ENCODE measurements around the gene ZNF814.

GRCh38 chr19:57830071-57830602, 58.7 kb downstream of the ZNF814 start, which contains the start of gene ZNF587B:
- TF ChIP-seq CTCF (IDR thresholded peaks at IDR 0.05): peak in 2 of 4 experiments; percentile 28 to 43
- no peak for TF ChIP-seq EP300 (IDR thresholded peaks at IDR 0.05)
- no peak for TF ChIP-seq POLR2A (IDR thresholded peaks at IDR 0.05)
